AG04449 (cell line): ENCODE data around the gene PCDHGB2.
A peak's percentile ranks its signal among the peaks of the same experiment; 100 is the strongest.
"Not testable (repeated sequence)": the region's sequence is repeated elsewhere in the genome, so short reads cannot be mapped to it uniquely, and the experiment has no call there.

ENCODE experiments used
- CTCF ChIA-PET: fragments of 350-600 bp; formaldehyde crosslinking; extraction: SDS; loops from one replicate; lab custom pipeline; 2021; ENCODE audit warnings: antibody characterized with exemption; lab: Yijun Ruan, JAX
- POLR2A ChIA-PET: fragments of 400-600, 350-600 bp; formaldehyde crosslinking; extraction: SDS; loops from one replicate; lab custom pipeline; 2020; ENCODE audit warnings: antibody characterized with exemption, inconsistent platforms; lab: Yijun Ruan, JAX
- DNase-seq: peaks from one replicate; pipeline ENCODE4 v3.0.0-alpha.2; 2010; ENCODE audit warnings: low read depth, low spot score
- H3K4me3 ChIP-seq: 2 replicates; pipeline ENCODE4 v1.5.1; 2011; ENCODE audit warnings: low read depth, mild to moderate bottlenecking, control low read depth, low read length
- TF ChIP-seq, protein P1 (sequence below): IDR thresholded peaks from one replicate; pipeline ENCODE4 v1.5.1; 2011; ENCODE audit warnings: mild to moderate bottlenecking, moderate library complexity, low read length, control low read depth, inconsistent platforms; ENCODE audit not compliant: insufficient read depth; ENCODE audit errors: missing control alignments

PCDHGB2 gene

GRCh38 chr5:141359790-141360426 is at the start of gene PCDHGB2:
PCDHGB2 (plus strand) TSS chr5:141359994; CDS start chr5:141360136, 142 bp downstream.
- DNase-seq: no peak
- POLR2A ChIA-PET: no interaction called here
- H3K4me3 ChIP-seq: peak within 1 kb of the TSS; percentile 53
- CTCF ChIA-PET: interaction anchor here (0.8 to 3.9 kb wide), 7 partner anchors 10 to 206 kb away, joined by 3 to 32 read pairs (median 9); partner anchors contain the start of genes PCDHGA3, PCDHGB1 and PCDHGB3
- TF ChIP-seq, protein P1, sequence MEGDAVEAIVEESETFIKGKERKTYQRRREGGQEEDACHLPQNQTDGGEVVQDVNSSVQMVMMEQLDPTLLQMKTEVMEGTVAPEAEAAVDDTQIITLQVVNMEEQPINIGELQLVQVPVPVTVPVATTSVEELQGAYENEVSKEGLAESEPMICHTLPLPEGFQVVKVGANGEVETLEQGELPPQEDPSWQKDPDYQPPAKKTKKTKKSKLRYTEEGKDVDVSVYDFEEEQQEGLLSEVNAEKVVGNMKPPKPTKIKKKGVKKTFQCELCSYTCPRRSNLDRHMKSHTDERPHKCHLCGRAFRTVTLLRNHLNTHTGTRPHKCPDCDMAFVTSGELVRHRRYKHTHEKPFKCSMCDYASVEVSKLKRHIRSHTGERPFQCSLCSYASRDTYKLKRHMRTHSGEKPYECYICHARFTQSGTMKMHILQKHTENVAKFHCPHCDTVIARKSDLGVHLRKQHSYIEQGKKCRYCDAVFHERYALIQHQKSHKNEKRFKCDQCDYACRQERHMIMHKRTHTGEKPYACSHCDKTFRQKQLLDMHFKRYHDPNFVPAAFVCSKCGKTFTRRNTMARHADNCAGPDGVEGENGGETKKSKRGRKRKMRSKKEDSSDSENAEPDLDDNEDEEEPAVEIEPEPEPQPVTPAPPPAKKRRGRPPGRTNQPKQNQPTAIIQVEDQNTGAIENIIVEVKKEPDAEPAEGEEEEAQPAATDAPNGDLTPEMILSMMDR: peak; percentile 15

DNA sequence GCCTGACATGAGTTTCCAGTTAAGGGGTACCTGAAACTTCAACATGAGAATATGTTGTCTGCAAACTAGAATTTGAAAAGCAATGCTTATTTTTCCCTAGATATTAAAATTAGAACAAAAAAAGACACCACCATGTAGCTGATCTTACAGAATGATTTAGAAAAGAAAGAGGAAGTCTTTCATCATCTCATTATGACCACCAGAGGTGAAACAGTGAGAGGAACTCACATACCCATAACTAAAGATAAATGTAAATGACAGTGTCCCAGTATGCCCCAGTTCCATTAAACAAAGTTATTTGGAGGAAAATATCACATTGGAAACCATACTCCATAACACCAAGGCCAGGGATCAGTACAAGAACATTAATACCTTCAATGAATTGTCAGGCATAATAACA is 46.1 kb upstream of the PCDHGB2 start:
- POLR2A ChIA-PET: no interaction called here
- TF ChIP-seq, protein P1: no peak
- no peak for DNase-seq
- no peak overlapping the region for H3K4me3 ChIP-seq
- CTCF ChIA-PET: no interaction called here

DNA sequence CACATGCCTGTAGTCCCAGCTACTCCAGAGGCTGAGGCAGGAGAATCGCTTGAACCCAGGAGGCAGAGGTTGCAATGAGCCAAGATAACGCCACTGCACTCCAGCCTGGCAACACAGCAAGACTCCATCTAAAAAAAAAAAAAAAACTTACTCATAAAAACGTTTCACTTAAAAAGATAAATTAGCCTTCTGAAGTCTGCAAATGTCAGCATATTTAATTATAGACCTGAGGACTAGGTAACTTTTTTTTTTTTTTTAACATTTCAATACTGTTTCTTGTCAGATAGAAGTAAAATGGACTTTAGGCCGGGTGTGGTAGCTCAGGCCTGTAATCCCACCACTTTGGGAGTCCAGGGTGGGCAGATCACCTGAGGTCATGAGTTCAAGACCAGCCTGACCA is 42.8 kb upstream of the PCDHGB2 start:
- H3K4me3 ChIP-seq, DNase-seq, POLR2A ChIA-PET: not testable (repeated sequence)
- CTCF ChIA-PET: interaction anchor here (1.8 kb wide), 1 partner anchor 8 kb away, joined by 5 read pairs; no protein-coding TSS in a partner anchor

DNA sequence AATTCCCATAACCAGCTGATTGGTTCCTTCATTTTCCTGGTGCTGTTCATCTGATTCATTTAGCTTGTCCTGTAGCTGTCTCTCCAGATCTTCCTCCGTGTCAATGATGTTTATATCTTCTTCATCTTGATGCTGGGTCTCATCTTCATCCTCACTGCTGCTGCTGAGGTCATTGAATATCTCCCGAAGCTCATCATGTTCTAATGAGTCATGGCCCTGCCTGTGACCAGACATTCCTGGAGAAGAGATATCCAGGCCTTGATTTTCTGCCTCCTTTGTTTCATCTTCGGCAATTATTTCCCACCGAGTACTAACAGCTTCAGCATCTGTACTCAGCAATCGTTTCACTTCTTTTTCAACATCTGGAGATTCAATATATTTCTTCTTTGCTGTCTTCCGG is 40.6 kb upstream of the PCDHGB2 start:
- DNase-seq: no peak
- POLR2A ChIA-PET: no interaction called here
- TF ChIP-seq, protein P1: no peak
- H3K4me3 ChIP-seq: no peak overlapping the region
- CTCF ChIA-PET: interaction anchor here (1.0 to 5.6 kb wide), 18 partner anchors 9 to 248 kb away, joined by 3 to 77 read pairs (median 6); partner anchors contain the start of genes PCDHGA1, PCDHGA11, PCDHGA12 and PCDHGA2

DNA sequence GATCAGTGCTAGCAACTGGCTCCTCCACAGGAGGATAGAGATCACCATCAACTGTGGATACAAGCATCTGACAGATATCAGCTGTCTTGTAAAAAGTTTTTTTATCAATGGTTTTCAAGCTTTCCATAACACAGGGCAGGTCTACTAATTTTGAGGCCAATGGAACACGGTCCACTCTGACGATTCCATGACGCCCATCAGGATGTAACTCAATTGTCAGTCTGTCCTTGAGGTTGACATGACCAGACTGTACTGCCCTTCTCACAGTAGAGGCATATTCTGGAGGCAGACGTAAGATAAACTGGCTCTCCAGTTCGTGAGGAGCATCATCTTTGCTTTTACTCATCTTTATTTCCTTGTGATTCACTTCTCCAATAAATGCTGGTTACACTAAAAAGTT is 40.1 kb upstream of the PCDHGB2 start:
- ChIA-PET POLR2A (interaction anchor here (0.7 to 1.5 kb wide), 4 partner anchors 11 to 244 kb away, joined by 3 to 7 read pairs (median 4); partner anchors contain the start of genes PCDHGA1 and PCDHGC5), CTCF (interaction anchor here (0.6 to 5.6 kb wide), 38 partner anchors 8 to 552 kb away, joined by 3 to 77 read pairs (median 4); partner anchors contain the start of genes DIAPH1, PCDHGA1, PCDHGA10 and PCDHGA11)
- TF ChIP-seq, protein P1: no peak
- peak overlapping the region; percentile 85 for H3K4me3 ChIP-seq
- DNase-seq: no peak

GRCh38 chr5:141320225-141321169 is 39.3 kb upstream of the PCDHGB2 start, which contains the start of gene TAF7:
TAF7 (minus strand) TSS chr5:141320784; CDS start chr5:141320044, 740 bp downstream.
- ChIA-PET POLR2A (interaction anchor here (0.7 to 1.5 kb wide), 5 partner anchors 10 to 648 kb away, joined by 3 to 7 read pairs (median 4); partner anchors contain the start of genes PCDHGA1, PCDHGC5 and RNF14), CTCF (interaction anchor here (0.6 to 5.6 kb wide), 42 partner anchors 8 to 552 kb away, joined by 3 to 77 read pairs (median 4); partner anchors contain the start of genes DIAPH1, PCDHGA1, PCDHGA10 and PCDHGA11)
- TF ChIP-seq, protein P1: peak; percentile 82
- H3K4me3 ChIP-seq: peak within 1 kb of the TSS; percentile 85
- DNase-seq: peak; percentile 63
